OCI-LY3 (cell line): ENCODE results near the gene KCNQ1.

Experiments
- H2AFZ ChIP-seq: fragments of 200-600, 300-600 bp; shearing (Covaris generic); 2 replicates; pipeline ENCODE4 v1.6.0; 2014; ENCODE audit warnings: antibody characterized with exemption, low read depth, low read length
- H3K27ac ChIP-seq: fragments of 200-600, 300-600 bp; sonication (generic); 2 replicates; pipeline ENCODE4 v1.5.1; 2014; ENCODE audit warnings: mild to moderate bottlenecking, low read length, moderate library complexity, mixed read lengths
- H3K27me3 ChIP-seq: fragments of 200-600, 300-600 bp; sonication (generic); 2 replicates; pipeline ENCODE4 v1.6.1; 2014; ENCODE audit warnings: low read depth, low read length, mixed read lengths
- H3K36me3 ChIP-seq: fragments of 200-600, 300-600 bp; sonication (generic); replicated peaks from 2 replicates; pipeline ENCODE3; 2014; ENCODE audit warnings: low read depth, low read length, mixed read lengths
- H3K4me1 ChIP-seq: fragments of 300-600, 200-600 bp; sonication (generic); 2 replicates; pipeline ENCODE4 v1.6.1; 2014; ENCODE audit warnings: low read length, mixed read lengths
- H3K4me2 ChIP-seq: fragments of 200-600, 300-600 bp; sonication (generic); 2 replicates; pipeline ENCODE4 v1.6.1; 2014; ENCODE audit warnings: low read length, mixed read lengths
- H3K4me3 ChIP-seq: fragments of 300-600, 200-600 bp; sonication (generic); 2 replicates; pipeline ENCODE4 v1.5.1; 2014; ENCODE audit warnings: antibody characterized with exemption, mild to moderate bottlenecking, low read length, moderate library complexity
- H3K79me2 ChIP-seq: fragments of 300-600, 200-600 bp; shearing (Covaris generic); 2 replicates; pipeline ENCODE4 v1.6.1; 2014; ENCODE audit warnings: mild to moderate bottlenecking, low read length, mixed read lengths
- H3K9ac ChIP-seq: fragments of 300-600, 200-600 bp; shearing (Covaris generic); 2 replicates; pipeline ENCODE4 v1.6.0; 2014; ENCODE audit warnings: mild to moderate bottlenecking, low read length, moderate library complexity
- H3K9me3 ChIP-seq: fragments of 200-600, 300-600 bp; shearing (Covaris generic); 2 replicates; pipeline ENCODE4 v1.6.1; 2014; ENCODE audit warnings: low read length, mixed read lengths; ENCODE audit not compliant: insufficient read depth
- H4K20me1 ChIP-seq: fragments of 200-600, 300-600 bp; sonication (generic); 2 replicates; pipeline ENCODE4 v1.6.1; 2016; ENCODE audit warnings: low read length, mixed read lengths; ENCODE audit not compliant: insufficient read depth
- EZH2phosphoT487 ChIP-seq: fragments of 200-600 bp; shearing (Covaris generic); IDR thresholded peaks from 2 replicates; pipeline ENCODE4 v1.6.1; 2018; ENCODE audit warnings: antibody characterized with exemption, mixed run types, low read depth
- TF ChIP-seq, protein P1 (sequence below): fragments of 200-600, 300-600 bp; sonication (generic); IDR thresholded peaks from 2 replicates; pipeline ENCODE4 v1.5.1; 2014; ENCODE audit warnings: antibody characterized with exemption, low read length, low read depth

KCNQ1 gene

DNA sequence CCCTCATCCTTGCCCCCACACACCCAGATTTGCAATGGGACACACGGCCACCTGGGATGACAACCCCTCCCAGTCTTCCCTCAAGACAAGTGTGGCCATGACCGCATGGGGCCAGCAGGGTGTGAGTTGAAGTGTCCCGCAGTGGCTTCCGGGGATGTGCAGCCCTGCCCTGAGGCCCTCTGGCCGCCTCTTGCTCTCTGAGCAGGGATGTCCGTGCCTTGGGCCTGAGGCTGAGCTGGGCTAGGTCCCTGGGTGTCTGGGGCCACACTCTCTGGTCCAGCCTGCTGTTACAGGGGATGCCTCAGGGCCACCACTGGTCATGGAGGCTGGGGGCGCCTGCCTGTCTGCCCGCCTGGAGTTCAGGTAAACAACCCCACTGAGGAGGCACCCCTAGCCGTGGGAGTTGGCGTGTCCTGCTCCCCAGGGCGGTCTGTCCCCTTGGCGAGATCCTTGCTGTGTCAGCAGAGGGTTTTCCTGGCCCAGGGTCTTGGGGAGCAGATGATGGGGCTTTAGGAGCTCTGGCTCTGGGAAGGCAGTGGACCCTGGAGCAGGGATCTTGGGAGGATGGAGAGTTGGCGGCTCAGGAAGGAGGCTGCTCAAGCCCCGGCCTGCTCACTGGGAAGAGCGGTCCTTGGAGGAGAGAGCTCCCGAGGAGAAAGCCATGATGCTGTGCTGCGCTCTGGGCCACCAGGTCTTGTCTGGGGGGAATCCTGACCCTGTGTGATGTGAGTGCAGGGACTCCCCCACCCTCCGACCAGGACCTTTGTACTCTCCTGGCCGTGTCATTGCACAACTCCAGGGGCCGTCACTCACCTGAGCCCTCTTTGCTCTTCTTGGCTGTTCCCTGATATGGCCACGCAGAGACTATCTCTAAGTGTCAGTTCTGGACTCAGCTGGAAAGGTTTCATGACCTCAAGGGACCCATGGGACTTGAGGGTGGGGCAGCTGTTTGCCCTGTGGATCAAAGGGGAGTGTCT is 67.9 kb downstream of the KCNQ1 start:
- H2AFZ ChIP-seq, result no peak overlapping the region
- no peaks in the 10 kb centered on the region for H3K36me3 ChIP-seq
- H3K79me2 ChIP-seq, result no peaks in the 10 kb centered on the region
- H3K27ac ChIP-seq, result no peak overlapping the region
- no peaks in the 10 kb centered on the region for H3K9me3 ChIP-seq
- no peak overlapping the region for H3K4me2 ChIP-seq
- H3K27me3 ChIP-seq, result no peaks in the 10 kb centered on the region
- no peaks in the 10 kb centered on the region for H4K20me1 ChIP-seq
- no peak overlapping the region for H3K4me3 ChIP-seq
- TF ChIP-seq EZH2phosphoT487, result no peak
- H3K9ac ChIP-seq, result no peak overlapping the region
- no peaks in the 10 kb centered on the region for H3K4me1 ChIP-seq

DNA sequence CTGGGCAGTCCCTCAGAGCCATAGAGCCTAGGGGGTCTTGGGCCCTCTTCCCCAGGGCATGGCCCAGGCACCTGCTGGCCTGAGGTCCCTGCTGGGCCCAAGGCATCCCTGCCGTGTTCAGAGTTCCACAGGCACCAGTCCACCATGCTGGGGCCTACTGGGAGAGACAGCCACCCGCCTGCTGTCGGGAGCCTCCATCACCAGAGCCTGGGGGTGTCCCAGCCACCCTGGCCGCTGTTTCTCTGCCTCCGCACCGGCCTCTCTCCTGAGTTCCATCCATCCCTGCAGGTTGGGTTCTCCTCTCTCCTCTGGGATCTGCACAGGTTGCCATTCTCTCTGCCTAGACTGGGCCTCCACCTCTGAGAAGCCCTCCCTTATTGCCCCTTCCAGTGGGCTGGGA is 68.6 kb downstream of the KCNQ1 start:
- H3K27ac ChIP-seq, result no peak overlapping the region
- H4K20me1 ChIP-seq, result no peaks in the 10 kb centered on the region
- H2AFZ ChIP-seq, result no peak overlapping the region
- H3K9ac ChIP-seq, result no peak overlapping the region
- no peak overlapping the region for H3K4me3 ChIP-seq
- no peak overlapping the region for H3K4me2 ChIP-seq
- no peaks in the 10 kb centered on the region for H3K27me3 ChIP-seq
- TF ChIP-seq, protein P1, sequence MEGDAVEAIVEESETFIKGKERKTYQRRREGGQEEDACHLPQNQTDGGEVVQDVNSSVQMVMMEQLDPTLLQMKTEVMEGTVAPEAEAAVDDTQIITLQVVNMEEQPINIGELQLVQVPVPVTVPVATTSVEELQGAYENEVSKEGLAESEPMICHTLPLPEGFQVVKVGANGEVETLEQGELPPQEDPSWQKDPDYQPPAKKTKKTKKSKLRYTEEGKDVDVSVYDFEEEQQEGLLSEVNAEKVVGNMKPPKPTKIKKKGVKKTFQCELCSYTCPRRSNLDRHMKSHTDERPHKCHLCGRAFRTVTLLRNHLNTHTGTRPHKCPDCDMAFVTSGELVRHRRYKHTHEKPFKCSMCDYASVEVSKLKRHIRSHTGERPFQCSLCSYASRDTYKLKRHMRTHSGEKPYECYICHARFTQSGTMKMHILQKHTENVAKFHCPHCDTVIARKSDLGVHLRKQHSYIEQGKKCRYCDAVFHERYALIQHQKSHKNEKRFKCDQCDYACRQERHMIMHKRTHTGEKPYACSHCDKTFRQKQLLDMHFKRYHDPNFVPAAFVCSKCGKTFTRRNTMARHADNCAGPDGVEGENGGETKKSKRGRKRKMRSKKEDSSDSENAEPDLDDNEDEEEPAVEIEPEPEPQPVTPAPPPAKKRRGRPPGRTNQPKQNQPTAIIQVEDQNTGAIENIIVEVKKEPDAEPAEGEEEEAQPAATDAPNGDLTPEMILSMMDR, result no peak
- no peak for TF ChIP-seq EZH2phosphoT487
- no peaks in the 10 kb centered on the region for H3K9me3 ChIP-seq
- no peaks in the 10 kb centered on the region for H3K4me1 ChIP-seq
- no peaks in the 10 kb centered on the region for H3K79me2 ChIP-seq
- H3K36me3 ChIP-seq, result no peaks in the 10 kb centered on the region

DNA sequence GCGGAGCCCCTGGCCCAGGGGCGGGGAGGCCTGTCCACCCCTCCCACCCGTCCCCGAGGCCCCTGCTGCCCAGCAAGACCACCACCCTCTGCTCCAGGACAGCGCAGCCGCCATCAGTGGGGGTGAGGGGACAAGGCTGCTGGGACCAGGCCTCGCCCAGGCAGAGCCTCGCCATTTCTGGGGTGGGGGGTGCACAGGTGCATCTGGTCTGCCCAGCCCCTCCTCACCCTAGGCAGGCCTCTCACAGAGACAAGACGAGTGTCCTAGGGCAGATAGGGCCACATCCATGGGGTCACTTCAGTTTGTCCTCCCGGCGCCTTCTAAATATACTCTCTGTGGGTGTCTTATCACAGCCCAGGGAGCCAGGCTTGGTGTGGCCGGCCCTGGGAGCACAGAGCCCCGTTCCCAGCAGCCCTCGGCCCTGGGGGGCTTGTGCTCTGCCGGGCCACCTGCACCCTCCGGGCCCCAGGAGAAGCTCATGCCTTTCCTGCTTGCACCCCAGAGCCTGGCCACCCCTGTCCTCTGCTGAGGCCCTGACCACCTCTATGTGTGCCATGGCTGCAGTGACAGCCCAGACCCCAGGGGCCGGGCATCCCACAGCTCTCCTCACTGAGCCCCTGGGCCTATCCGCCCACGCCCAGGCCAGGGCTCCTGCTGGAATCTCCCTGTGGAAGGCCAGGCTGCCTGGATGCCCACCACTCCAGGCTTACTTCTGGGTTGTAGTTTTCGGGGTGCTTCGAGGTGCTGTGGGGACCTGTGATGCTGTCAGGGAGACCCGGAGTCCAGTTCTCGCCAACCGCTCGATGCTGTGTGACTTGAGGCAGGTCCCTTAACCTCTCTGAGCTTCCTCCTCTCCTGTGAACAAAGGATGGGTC is 70.8 kb downstream of the KCNQ1 start:
- Histone ChIP-seq H3K36me3 (no peaks in the 10 kb centered on the region), H2AFZ (no peak overlapping the region), H3K4me1 (no peaks in the 10 kb centered on the region), H3K9ac (no peak overlapping the region), H3K27ac (no peak overlapping the region), H3K27me3 (no peaks in the 10 kb centered on the region), H3K4me3 (no peak overlapping the region), H3K4me2 (no peak overlapping the region), H3K79me2 (no peaks in the 10 kb centered on the region), H3K9me3 (no peaks in the 10 kb centered on the region), H4K20me1 (no peaks in the 10 kb centered on the region)
- TF ChIP-seq EZH2phosphoT487, result no peak
- TF ChIP-seq, protein P1, result no peak

DNA sequence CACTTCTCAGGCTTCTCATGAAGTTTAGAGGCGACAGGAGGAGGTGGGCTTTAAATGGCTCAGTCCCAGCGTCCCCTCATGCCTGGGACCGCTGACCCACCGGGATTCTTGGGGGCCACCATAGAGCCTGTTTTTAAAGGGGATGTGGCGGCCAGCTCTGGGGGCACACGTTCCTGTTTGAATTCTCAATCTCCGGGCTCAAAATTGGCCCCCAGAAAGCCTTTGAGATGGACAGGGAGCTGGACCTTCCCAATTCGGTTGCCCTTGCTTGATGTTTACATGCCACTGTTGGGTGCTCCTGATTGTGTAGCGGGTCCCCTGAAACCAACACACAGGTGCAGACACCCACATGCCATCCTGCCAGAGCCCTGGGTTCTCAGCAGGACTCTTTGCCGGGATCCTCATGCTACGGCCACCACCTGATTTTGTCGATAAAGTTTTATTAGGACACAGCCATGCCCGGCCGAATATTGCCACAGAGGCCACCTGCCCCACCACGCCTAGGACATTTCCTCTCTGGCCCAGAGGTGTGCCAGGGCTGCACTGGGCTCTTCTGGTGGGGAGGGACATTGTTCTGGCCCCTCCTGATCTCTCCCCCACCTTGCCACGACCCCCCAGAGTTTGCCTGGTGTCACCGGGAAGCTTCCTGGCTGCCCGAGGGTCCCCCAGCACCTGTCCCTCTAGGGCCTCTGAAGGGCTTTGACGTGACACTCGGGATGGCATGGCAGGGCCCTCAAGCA is 71.6 kb downstream of the KCNQ1 start:
- H3K4me3 ChIP-seq, result no peak overlapping the region
- no peak overlapping the region for H3K4me2 ChIP-seq
- no peak overlapping the region for H2AFZ ChIP-seq
- H3K9ac ChIP-seq, result no peak overlapping the region
- no peak overlapping the region for H3K27ac ChIP-seq
- no peaks in the 10 kb centered on the region for H3K79me2 ChIP-seq
- TF ChIP-seq, protein P1, result no peak
- TF ChIP-seq EZH2phosphoT487, result no peak
- H3K9me3 ChIP-seq, result no peaks in the 10 kb centered on the region
- no peaks in the 10 kb centered on the region for H3K27me3 ChIP-seq
- no peaks in the 10 kb centered on the region for H3K36me3 ChIP-seq
- no peaks in the 10 kb centered on the region for H3K4me1 ChIP-seq
- no peaks in the 10 kb centered on the region for H4K20me1 ChIP-seq
